GM12878 (cell line): Measurements from ENCODE around the gene AOPEP. TPM values are rescaled to one million over a fixed set of nuclear protein-coding genes. Genes with fewer than 3 reads are reported as not detected.

Experiments used
- ATAC-seq: fragments of 200-7000 bp; cut with Tn5 transposase; 3 replicates; pipeline ENCODE4 v1.9.1; 2020; ENCODE audit warnings: mild to moderate bottlenecking, moderate library complexity
- BruUV-seq: library from RNA; stranded (reverse); fragments of 400-500 nt; replicated peaks from 2 replicates; lab custom pipeline; 2021; lab: Mats Ljungman, UMichigan
- CTCF ChIA-PET: fragments of 300-600 bp; sonication (Branson Sonifier 250); formaldehyde crosslinking; extraction: SDS; loops from one replicate; lab custom pipeline; 2021; ENCODE audit warnings: inconsistent platforms; lab: Yijun Ruan, JAX
- POLR2A ChIA-PET: fragments of 350-600 bp; formaldehyde crosslinking; extraction: SDS; loops from one replicate; lab custom pipeline; 2021; ENCODE audit warnings: inconsistent platforms; lab: Charles Lee
- RAD21 ChIA-PET: fragments of 300-600 bp; sonication (Branson Sonifier 250); formaldehyde crosslinking; loops from one replicate; lab custom pipeline; 2023; ENCODE audit warnings: antibody characterized with exemption; ENCODE audit not compliant: unreplicated experiment; lab: Charles Lee
- SMC1A ChIA-PET: fragments of 300-600 bp; sonication (Branson Sonifier 250); formaldehyde crosslinking; loops from one replicate; lab custom pipeline; 2023; ENCODE audit not compliant: unreplicated experiment, uncharacterized antibody; lab: Charles Lee
- DNase-seq: peaks from one replicate; pipeline ENCODE4 v3.0.0-alpha.2; 2011; ENCODE audit warnings: low read depth, low spot score
- FAIRE-seq: peaks from 3 replicates; lab custom pipeline; 2011; peaks lifted over from hg19 to GRCh38; lab: Jason Lieb, UNC
- H2AFZ ChIP-seq: 2 replicates; pipeline ENCODE4 v1.6.0; 2011; ENCODE audit warnings: low read depth, low read length, control low read depth; ENCODE audit not compliant: control insufficient read depth
- H3K27ac ChIP-seq: 2 replicates; pipeline ENCODE4 v1.5.1; 2011; ENCODE audit warnings: control low read depth; ENCODE audit not compliant: control insufficient read depth, insufficient read depth
- H3K27me3 ChIP-seq, 2 experiments: replicated peaks in 1 of 2; 2 replicates each; pipeline versions ENCODE4 v1.6.0 to v1.6.1; 2011; ENCODE audit warnings: low read length in 1 of 2; ENCODE audit not compliant: control insufficient read depth in 2 of 2, insufficient read depth in 2 of 2
- H3K36me3 ChIP-seq, 2 experiments: 2 replicates each; pipeline ENCODE4 v1.5.1; 2011; ENCODE audit warnings: low read length in 1 of 2; ENCODE audit not compliant: control insufficient read depth in 2 of 2, insufficient read depth in 2 of 2
- H3K4me1 ChIP-seq: 2 replicates; pipeline ENCODE4 v1.6.1; 2011; ENCODE audit warnings: mild to moderate bottlenecking, low read length, moderate library complexity, mixed read lengths; ENCODE audit not compliant: control insufficient read depth, insufficient read depth
- H3K4me2 ChIP-seq: 2 replicates; pipeline ENCODE4 v1.6.0; 2011; ENCODE audit warnings: control low read depth; ENCODE audit not compliant: control insufficient read depth, insufficient read depth
- H3K4me3 ChIP-seq: fragments of 200-600 bp; sonication (generic); 2 replicates; pipeline ENCODE4 v1.5.1; 2016
- H3K79me2 ChIP-seq: 2 replicates; pipeline ENCODE4 v1.6.0; 2011; ENCODE audit warnings: low read length; ENCODE audit not compliant: control insufficient read depth, insufficient read depth
- H3K9ac ChIP-seq: 2 replicates; pipeline ENCODE4 v1.8.0; 2011; ENCODE audit warnings: low read length, control low read depth, mixed read lengths; ENCODE audit not compliant: control insufficient read depth, insufficient read depth
- H3K9me3 ChIP-seq: replicated peaks from 3 replicates; pipeline ENCODE4 v1.5.1; 2011; ENCODE audit warnings: mild to moderate bottlenecking, low read length; ENCODE audit not compliant: control insufficient read depth, insufficient read depth
- H4K20me1 ChIP-seq: 2 replicates; pipeline ENCODE4 v1.6.0; 2011; ENCODE audit not compliant: control insufficient read depth, insufficient read depth
- BACH1 ChIP-seq: fragments of 450-650 bp; IDR thresholded peaks from 2 replicates; pipeline ENCODE4 v1.6.1; 2017; ENCODE audit warnings: mild to moderate bottlenecking, borderline replicate concordance
- HCFC1 ChIP-seq: fragments of 150-350 bp; IDR thresholded peaks from 2 replicates; pipeline ENCODE4 v1.6.1; 2014; ENCODE audit warnings: low read length
- JUNB ChIP-seq: IDR thresholded peaks from 2 replicates; pipeline ENCODE4 v1.6.1; 2016; ENCODE audit warnings: antibody characterized with exemption, mild to moderate bottlenecking
- JUND ChIP-seq: IDR thresholded peaks from 2 replicates; pipeline ENCODE4 v1.6.1; 2012; ENCODE audit warnings: low read depth, mild to moderate bottlenecking, low read length, improper control_type of control experiment, moderate library complexity
- NR2C1 ChIP-seq: fragments of 450-650 bp; IDR thresholded peaks from 2 replicates; pipeline ENCODE4 v1.6.1; 2017; ENCODE audit warnings: antibody characterized with exemption, mild to moderate bottlenecking, moderate library complexity
- NRF1 ChIP-seq: conservative IDR thresholded peaks from 2 replicates; pipeline ENCODE4 v1.6.1; 2011; ENCODE audit warnings: mild to moderate bottlenecking, low read depth, low read length, improper control_type of control experiment
- POLR2AphosphoS5 ChIP-seq: IDR thresholded peaks from 2 replicates; pipeline ENCODE4 v1.6.1; 2011; ENCODE audit warnings: mild to moderate bottlenecking, low read length, inconsistent platforms
- SREBF2 ChIP-seq: IDR thresholded peaks from 2 replicates; pipeline ENCODE4 v1.6.1; 2012; ENCODE audit warnings: mild to moderate bottlenecking, low read length
- TCF12 ChIP-seq: IDR thresholded peaks from 2 replicates; pipeline ENCODE4 v1.6.1; 2011; ENCODE audit warnings: low read depth, mild to moderate bottlenecking, low read length
- ZNF384 ChIP-seq: IDR thresholded peaks from 2 replicates; pipeline ENCODE4 v1.6.1; 2012; ENCODE audit warnings: low read depth, mild to moderate bottlenecking, low read length, improper control_type of control experiment, borderline replicate concordance
- WGBS: methylation state at CpG from one replicate; pipeline ENCODE4 v1.1.6; 2016; ENCODE audit warnings: low lambda C conversion rate; ENCODE audit not compliant: insufficient replicate concordance, insufficient coverage; ENCODE audit errors: missing lambda C conversion rate; 5-methylcytosine and 5-hydroxymethylcytosine counted together
- in situ Hi-C: fragments of 300-500 bp; cut with MboI; formaldehyde crosslinking; loops from 9 replicates; pipeline ENCODE4 v1.14.3; 2018; ENCODE audit warnings: mixed read lengths
- intact Hi-C: fragments of 100-400 bp; cut with micrococcal nuclease; formaldehyde crosslinking; loops from one replicate; pipeline ENCODE4 v1.14.2; 2022; ENCODE audit not compliant: unreplicated experiment
- polyA plus RNA-seq, 11 experiments: library from polyadenylated mRNA; depleted of rRNA in 4 of 11; unstranded in 6 of 11; stranded (reverse) in 5 of 11; fragments of >200 nt; fragmentation: Nextera tagmentation in 4 of 11; fragmentation: Illumina TruSeq in 1 of 11; extraction: Ambion mirVana in 4 of 11; extraction: Trizol in 1 of 11; gene quantifications; 1 replicate in 1 of 11; 2 replicates in 10 of 11; pipeline versions ENCODE4 v1.2.1 to v1.2.3, GENCODE V29; 2011 to 2016; ENCODE audit warnings: inconsistent platforms in 2 of 11, missing spikeins in 2 of 11, low read depth in 1 of 11
- total RNA-seq, 4 experiments: library from RNA; depleted of rRNA in 3 of 4; stranded (reverse); fragments of >200 nt in 3 of 4; fragmentation: Illumina TruSeq in 1 of 4; extraction: Trizol in 1 of 4; gene quantifications; 2 replicates each; pipeline versions ENCODE4 v1.2.1 to v1.2.3, GENCODE V29; 2013 to 2021
- TF ChIP-seq, protein P1 (sequence below): IDR thresholded peaks from 2 replicates; pipeline ENCODE4 v1.6.1; 2011; ENCODE audit warnings: low read depth, mild to moderate bottlenecking, low read length, moderate library complexity, borderline replicate concordance; ENCODE audit errors: extremely low read depth

Gene AOPEP
- total and polyA plus RNA-seq, 10 of the 15 experiments (the other 5 are each of a cell fraction or from before 2014, with no cell fraction given): 2.3 to 16.9 (median 10.1) TPM

DNA sequence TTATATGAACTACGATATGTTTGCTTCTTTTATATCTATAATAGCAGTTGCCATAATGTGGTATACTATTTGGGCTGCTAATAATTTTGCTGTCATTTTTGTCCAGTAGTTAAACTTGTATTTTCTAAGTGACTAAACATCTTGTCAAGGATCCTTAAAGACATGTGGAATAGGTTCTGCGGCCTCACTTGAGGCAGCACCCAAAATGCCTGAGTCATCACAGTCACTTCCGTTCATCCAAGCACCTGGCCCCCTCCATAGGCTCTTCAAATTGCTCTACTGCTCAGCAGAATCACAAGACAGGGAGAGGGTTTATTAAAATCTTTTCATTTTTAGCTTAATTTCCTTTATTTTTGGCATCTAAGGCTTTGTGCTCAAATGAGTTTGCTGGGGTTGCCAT lies 259.1 kb downstream of the AOPEP start:
- Histone ChIP-seq H3K9ac (no peak overlapping the region), H2AFZ (no peak overlapping the region), H4K20me1 (no peaks in the 10 kb centered on the region), H3K27ac (no peak overlapping the region), H3K4me2 (no peak overlapping the region), H3K79me2 (no peaks in the 10 kb centered on the region), H3K4me1 (no peaks in the 10 kb centered on the region), H3K4me3 (no peak overlapping the region), H3K27me3 (no peaks in the 10 kb centered on the region), H3K36me3 (no peaks in the 10 kb centered on the region), H3K9me3 (no peaks in the 10 kb centered on the region)
- intact Hi-C loops: no loop called here
- SMC1A ChIA-PET: no interaction called here
- no peak for FAIRE-seq
- CTCF ChIA-PET: no interaction called here
- WGBS: 86% methylated on average over 3 of the region's 3 CpGs
- no peak for ATAC-seq
- BruUV-seq: no TSS peak
- no peak for DNase-seq
- in situ Hi-C loops: no loop called here
- RAD21 ChIA-PET: no interaction called here
- no peak for TF ChIP-seq ZNF384
- no peak for TF ChIP-seq BACH1
- TF ChIP-seq HCFC1: no peak
- TF ChIP-seq POLR2AphosphoS5: no peak
- no peak for TF ChIP-seq SREBF2
- no peak for TF ChIP-seq NR2C1
- no peak for TF ChIP-seq JUND
- TF ChIP-seq, protein P1, sequence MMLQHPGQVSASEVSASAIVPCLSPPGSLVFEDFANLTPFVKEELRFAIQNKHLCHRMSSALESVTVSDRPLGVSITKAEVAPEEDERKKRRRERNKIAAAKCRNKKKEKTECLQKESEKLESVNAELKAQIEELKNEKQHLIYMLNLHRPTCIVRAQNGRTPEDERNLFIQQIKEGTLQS: no peak
- TF ChIP-seq NRF1: no peak
- no peak for TF ChIP-seq TCF12
- no peak for TF ChIP-seq JUNB
- POLR2A ChIA-PET: no interaction called here
